Measurements from ENCODE around the gene PLCH1. TPM values are rescaled to one million over a fixed set of nuclear protein-coding genes. Genes with fewer than 3 reads are reported as not detected.

The PLCH1 gene
- total RNA-seq, 6 experiments from 2014 or later, result 0.07 to 0.25 (median 0.17) TPM

GRCh38 chr3:155385896-155386625 is 358.8 kb downstream of the PLCH1 start:
- no peak for DNase-seq
- Histone ChIP-seq H3K27ac (no peak overlapping the region), H3K27me3 (no peaks in the 10 kb centered on the region), H3K9me3 (no peaks in the 10 kb centered on the region), H3K36me3 (no peaks in the 10 kb centered on the region), H3K4me3 (no peak overlapping the region), H3K4me1 (no peaks in the 10 kb centered on the region)
- intact Hi-C loops (cut with DNase I), result loop anchor here (10.0 kb wide), 2 partner anchors 309 to 319 kb away; no protein-coding TSS in a partner anchor
- TF ChIP-seq CTCF (IDR thresholded peaks at IDR 0.05) (no peak), POLR2A (IDR thresholded peaks at IDR 0.05) (no peak)
- WGBS (ENCODE audit: insufficient coverage, low coverage, low lambda C conversion rate, missing lambda C conversion rate), result 60% methylated on average over 4 of the region's 4 CpGs
- no peak for ATAC-seq

- Histone ChIP-seq H3K4me1 (no peaks in the 10 kb centered on the region), H3K4me3 (no peak overlapping the region), H3K9me3 (no peaks in the 10 kb centered on the region), H3K36me3 (no peaks in the 10 kb centered on the region), H3K27me3 (no peaks in the 10 kb centered on the region), H3K27ac (no peak overlapping the region)
- ATAC-seq, result peak; percentile 98 to 100 (median 98)
- peak; percentile 68 to 78 (median 78) for TF ChIP-seq CTCF (IDR thresholded peaks at IDR 0.05)
- TF ChIP-seq POLR2A (IDR thresholded peaks at IDR 0.05), result no peak
- intact Hi-C loops (cut with DNase I), result loop anchor here (10.0 kb wide), 2 partner anchors 312 to 322 kb away; no protein-coding TSS in a partner anchor
- WGBS (ENCODE audit: insufficient coverage, low coverage, low lambda C conversion rate, missing lambda C conversion rate), result 27% methylated on average over 6 of the region's 6 CpGs
- peak; percentile 72 to 76 (median 75) for DNase-seq
Measured at GRCh38 chr3:155382396-155383042, 362.4 kb downstream of the PLCH1 start.

- TF ChIP-seq POLR2A (IDR thresholded peaks at IDR 0.05), result no peak
- 90% methylated on average over 1 of the region's 1 CpG for WGBS (ENCODE audit: insufficient coverage, low coverage, low lambda C conversion rate, missing lambda C conversion rate)
- H3K9me3 ChIP-seq, result no peaks in the 10 kb centered on the region
- DNase-seq (no peak), ATAC-seq (no peak)
- no peak overlapping the region for H3K27ac ChIP-seq
- H3K36me3 ChIP-seq, result no peaks in the 10 kb centered on the region
- intact Hi-C loops (cut with DNase I), result no loop called here
- H3K4me1 ChIP-seq, result no peaks in the 10 kb centered on the region
- H3K4me3 ChIP-seq, result no peak overlapping the region
- no peaks in the 10 kb centered on the region for H3K27me3 ChIP-seq
Measured at GRCh38 chr3:155377847-155378246, 367.0 kb downstream of the PLCH1 start.

- no peaks in the 10 kb centered on the region for H3K36me3 ChIP-seq
- no peak for TF ChIP-seq POLR2A (IDR thresholded peaks at IDR 0.05)
- no peak for TF ChIP-seq CTCF (IDR thresholded peaks at IDR 0.05)
- H3K27ac ChIP-seq, result no peak overlapping the region
- ATAC-seq, result no peak
- H3K27me3 ChIP-seq, result no peaks in the 10 kb centered on the region
- no peaks in the 10 kb centered on the region for H3K4me1 ChIP-seq
- DNase-seq, result no peak
- intact Hi-C loops (cut with DNase I), result no loop called here
- no peaks in the 10 kb centered on the region for H3K9me3 ChIP-seq
- 74% methylated on average over 2 of the region's 2 CpGs for WGBS (ENCODE audit: insufficient coverage, low coverage, low lambda C conversion rate, missing lambda C conversion rate)
- no peak overlapping the region for H3K4me3 ChIP-seq
Measured at GRCh38 chr3:155377071-155377470, 367.8 kb downstream of the PLCH1 start.

- H3K36me3 ChIP-seq, result no peaks in the 10 kb centered on the region
- ATAC-seq, result no peak
- no peak for TF ChIP-seq CTCF (IDR thresholded peaks at IDR 0.05)
- no peak for TF ChIP-seq POLR2A (IDR thresholded peaks at IDR 0.05)
- DNase-seq, result no peak
- no peak overlapping the region for H3K27ac ChIP-seq
- WGBS (ENCODE audit: insufficient coverage, low coverage, low lambda C conversion rate, missing lambda C conversion rate), result 80% methylated on average over 1 of the region's 1 CpG
- H3K4me1 ChIP-seq, result no peaks in the 10 kb centered on the region
- H3K27me3 ChIP-seq, result no peaks in the 10 kb centered on the region
- intact Hi-C loops (cut with DNase I), result no loop called here
- H3K9me3 ChIP-seq, result no peaks in the 10 kb centered on the region
- no peak overlapping the region for H3K4me3 ChIP-seq
Measured at GRCh38 chr3:155372281-155372680, 372.6 kb downstream of the PLCH1 start.

Data from right lobe of liver (tissue), 6 donors.